ENCODE data around the gene GRIN2A.

DNA sequence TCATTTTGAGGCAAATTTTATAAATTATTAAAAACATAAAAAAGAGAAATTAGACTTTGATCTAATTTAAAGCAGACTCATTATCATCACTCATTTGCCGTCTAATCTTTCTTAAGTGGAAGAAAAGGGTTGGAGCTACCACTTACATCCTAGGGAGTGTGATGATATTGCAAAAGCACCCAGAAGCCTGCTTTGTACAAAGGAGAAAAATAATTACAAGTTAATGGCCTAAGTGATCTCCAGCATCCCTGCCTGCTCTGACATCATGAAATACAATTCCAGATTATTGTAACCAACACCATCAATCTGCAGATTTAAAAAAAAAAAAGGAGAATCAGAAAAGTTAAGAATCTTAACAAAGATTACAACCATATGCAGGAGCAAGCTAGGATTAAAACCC lies 260.2 kb downstream of the GRIN2A start:
- TF ChIP-seq, protein P1, sequence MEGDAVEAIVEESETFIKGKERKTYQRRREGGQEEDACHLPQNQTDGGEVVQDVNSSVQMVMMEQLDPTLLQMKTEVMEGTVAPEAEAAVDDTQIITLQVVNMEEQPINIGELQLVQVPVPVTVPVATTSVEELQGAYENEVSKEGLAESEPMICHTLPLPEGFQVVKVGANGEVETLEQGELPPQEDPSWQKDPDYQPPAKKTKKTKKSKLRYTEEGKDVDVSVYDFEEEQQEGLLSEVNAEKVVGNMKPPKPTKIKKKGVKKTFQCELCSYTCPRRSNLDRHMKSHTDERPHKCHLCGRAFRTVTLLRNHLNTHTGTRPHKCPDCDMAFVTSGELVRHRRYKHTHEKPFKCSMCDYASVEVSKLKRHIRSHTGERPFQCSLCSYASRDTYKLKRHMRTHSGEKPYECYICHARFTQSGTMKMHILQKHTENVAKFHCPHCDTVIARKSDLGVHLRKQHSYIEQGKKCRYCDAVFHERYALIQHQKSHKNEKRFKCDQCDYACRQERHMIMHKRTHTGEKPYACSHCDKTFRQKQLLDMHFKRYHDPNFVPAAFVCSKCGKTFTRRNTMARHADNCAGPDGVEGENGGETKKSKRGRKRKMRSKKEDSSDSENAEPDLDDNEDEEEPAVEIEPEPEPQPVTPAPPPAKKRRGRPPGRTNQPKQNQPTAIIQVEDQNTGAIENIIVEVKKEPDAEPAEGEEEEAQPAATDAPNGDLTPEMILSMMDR (IDR thresholded peaks at IDR 0.05; ENCODE audit: insufficient read depth, low read length), result no peak
- no peak for TF ChIP-seq POLR2AphosphoS5 (IDR thresholded peaks at IDR 0.05; ENCODE audit: low read depth)
- TF ChIP-seq, protein P2, sequence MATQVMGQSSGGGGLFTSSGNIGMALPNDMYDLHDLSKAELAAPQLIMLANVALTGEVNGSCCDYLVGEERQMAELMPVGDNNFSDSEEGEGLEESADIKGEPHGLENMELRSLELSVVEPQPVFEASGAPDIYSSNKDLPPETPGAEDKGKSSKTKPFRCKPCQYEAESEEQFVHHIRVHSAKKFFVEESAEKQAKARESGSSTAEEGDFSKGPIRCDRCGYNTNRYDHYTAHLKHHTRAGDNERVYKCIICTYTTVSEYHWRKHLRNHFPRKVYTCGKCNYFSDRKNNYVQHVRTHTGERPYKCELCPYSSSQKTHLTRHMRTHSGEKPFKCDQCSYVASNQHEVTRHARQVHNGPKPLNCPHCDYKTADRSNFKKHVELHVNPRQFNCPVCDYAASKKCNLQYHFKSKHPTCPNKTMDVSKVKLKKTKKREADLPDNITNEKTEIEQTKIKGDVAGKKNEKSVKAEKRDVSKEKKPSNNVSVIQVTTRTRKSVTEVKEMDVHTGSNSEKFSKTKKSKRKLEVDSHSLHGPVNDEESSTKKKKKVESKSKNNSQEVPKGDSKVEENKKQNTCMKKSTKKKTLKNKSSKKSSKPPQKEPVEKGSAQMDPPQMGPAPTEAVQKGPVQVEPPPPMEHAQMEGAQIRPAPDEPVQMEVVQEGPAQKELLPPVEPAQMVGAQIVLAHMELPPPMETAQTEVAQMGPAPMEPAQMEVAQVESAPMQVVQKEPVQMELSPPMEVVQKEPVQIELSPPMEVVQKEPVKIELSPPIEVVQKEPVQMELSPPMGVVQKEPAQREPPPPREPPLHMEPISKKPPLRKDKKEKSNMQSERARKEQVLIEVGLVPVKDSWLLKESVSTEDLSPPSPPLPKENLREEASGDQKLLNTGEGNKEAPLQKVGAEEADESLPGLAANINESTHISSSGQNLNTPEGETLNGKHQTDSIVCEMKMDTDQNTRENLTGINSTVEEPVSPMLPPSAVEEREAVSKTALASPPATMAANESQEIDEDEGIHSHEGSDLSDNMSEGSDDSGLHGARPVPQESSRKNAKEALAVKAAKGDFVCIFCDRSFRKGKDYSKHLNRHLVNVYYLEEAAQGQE (IDR thresholded peaks at IDR 0.05; ENCODE audit: insufficient replicate concordance, low read depth), result no peak

All from HL-60 (cell line).